ENCODE data around the gene PPM1N. TPM values are rescaled to one million over a fixed set of nuclear protein-coding genes. Genes with fewer than 3 reads are reported as not detected.
A peak's percentile ranks its signal among the peaks of the same experiment; 100 is the strongest.

PPM1N gene
- total and polyA plus RNA-seq, 11 donors = 0.23 to 2.7 (median 0.65) TPM; not detected in 5

DNA sequence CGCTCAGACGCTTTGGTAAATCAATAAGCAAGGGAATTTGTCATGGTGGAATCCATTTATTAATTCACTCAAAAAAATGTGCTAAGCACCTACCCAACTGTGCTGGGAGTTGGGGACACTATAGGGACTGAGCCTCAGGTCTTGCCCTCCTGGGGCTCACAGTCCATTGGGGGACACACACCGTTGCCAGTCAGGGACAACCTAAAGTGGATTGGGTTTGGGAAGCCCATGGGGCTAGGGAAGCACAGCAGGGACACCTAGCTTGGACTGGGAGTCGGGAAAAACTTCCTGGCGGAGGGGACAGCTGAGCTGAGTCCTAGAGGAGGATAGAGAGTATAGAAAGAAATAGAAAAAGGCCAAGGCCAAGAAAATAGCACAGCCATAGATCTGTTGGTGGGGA, 21.9 kb upstream of the PPM1N start:
- H3K4me3 ChIP-seq = no peak overlapping the region
- no peaks in the 10 kb centered on the region for H3K9me3 ChIP-seq
- TF ChIP-seq CTCF (IDR thresholded peaks at IDR 0.05) (no peak), POLR2A (IDR thresholded peaks at IDR 0.05) (no peak)
- ATAC-seq (no peak), DNase-seq (no peak)
- H3K27ac ChIP-seq = no peak overlapping the region
- 55 to 65% (median 60%) methylated on average over 5 of the region's 5 CpGs for WGBS, 4 donors
- H3K36me3 ChIP-seq = no peaks in the 10 kb centered on the region
- H3K27me3 ChIP-seq = peaks cover 0 to 17% (median 0%) of the 10 kb centered on the region in 9 donors
- intact Hi-C loops (cut with DNase I) = loop anchor here in 1 of 10 donors (10.0 kb wide), 1 partner anchor 52 kb away; the partner anchor contains the start of gene ERCC1
- peaks cover 0 to 28% (median 10%) of the 10 kb centered on the region in 12 donors for H3K4me1 ChIP-seq

DNA sequence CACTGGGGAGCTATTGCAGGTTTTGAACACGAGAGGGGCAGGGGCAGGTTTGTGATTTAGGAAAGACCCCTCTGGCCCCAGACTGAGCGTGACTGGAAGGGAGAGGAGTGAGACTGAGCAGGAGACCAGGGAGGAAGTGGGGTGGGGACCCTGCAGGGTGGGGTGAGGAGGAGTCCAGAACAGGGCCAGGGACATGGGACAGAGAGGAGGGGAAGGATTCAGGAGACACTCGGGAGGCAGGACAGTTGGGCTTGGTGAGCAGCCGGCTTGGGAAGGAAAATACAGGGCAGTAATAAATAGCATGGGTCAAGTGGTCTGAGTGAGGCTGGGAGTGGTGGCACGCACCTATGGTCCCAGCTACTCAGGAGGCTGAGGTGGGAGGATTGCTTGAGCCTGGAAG, 21.1 kb upstream of the PPM1N start:
- no peak for TF ChIP-seq CTCF (IDR thresholded peaks at IDR 0.05)
- no peak for TF ChIP-seq POLR2A (IDR thresholded peaks at IDR 0.05)
- ATAC-seq = no peak
- H3K27me3 ChIP-seq = peaks cover 0 to 17% (median 0%) of the 10 kb centered on the region in 9 donors
- whole genome bisulfite sequencing, 4 donors = 32 to 35% (median 34%) methylated on average over 5 of the region's 5 CpGs
- no peaks in the 10 kb centered on the region for H3K9me3 ChIP-seq
- intact Hi-C loops (cut with DNase I) = loop anchor here in 1 of 10 donors (10.0 kb wide), 1 partner anchor 52 kb away; the partner anchor contains the start of gene ERCC1
- no peak for DNase-seq
- peaks cover 0 to 28% (median 10%) of the 10 kb centered on the region in 12 donors for H3K4me1 ChIP-seq
- H3K4me3 ChIP-seq = no peak overlapping the region
- H3K36me3 ChIP-seq = no peaks in the 10 kb centered on the region
- no peak overlapping the region for H3K27ac ChIP-seq

DNA sequence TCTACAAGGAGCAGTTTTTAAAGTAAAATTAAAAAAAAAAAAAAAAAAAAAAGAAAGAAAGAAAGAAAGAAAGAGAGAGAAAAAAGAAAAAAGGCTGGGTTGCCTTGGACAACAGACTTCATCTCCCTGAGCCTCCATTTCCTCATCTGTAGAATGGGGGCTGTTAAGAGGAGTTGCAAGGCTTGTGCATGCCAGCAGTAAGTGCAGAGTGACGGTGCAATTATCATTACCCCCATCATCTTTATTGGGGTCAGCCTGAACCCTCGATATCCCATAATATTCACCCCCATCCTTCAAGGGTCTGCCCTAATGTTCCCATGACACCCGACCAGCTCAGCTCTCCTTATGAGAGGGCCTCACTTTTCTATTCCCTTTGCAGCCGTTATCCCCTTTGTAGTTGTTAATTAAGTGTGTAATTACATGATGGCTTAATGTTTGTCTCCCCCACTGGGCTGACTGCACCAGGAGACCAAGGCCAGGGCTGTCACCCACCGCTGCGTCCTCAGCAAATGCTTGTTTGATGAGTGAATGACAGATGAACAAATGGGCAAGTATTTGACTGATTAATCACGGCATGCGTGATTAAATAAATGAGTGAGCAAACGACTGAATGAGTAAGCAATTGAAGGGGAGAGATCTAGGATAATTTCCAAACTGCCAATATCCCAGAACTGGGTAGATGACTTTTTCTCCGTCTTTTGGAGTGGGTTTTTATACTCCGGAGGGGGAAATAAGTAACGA, 20.4 kb upstream of the PPM1N start:
- peak overlapping the region in 11 of 12 donors; percentile 39 to 68 (median 54) for H3K4me3 ChIP-seq
- H3K27me3 ChIP-seq = peaks cover 0 to 16% (median 0%) of the 10 kb centered on the region in 9 donors
- peak in 1 of 4 donors; percentile 2 for ATAC-seq

More for the DNA sequence above, 20.4 kb upstream of the PPM1N start:
- Histone ChIP-seq H3K4me1 (peaks cover 0 to 28% (median 9%) of the 10 kb centered on the region in 12 donors), H3K36me3 (no peaks in the 10 kb centered on the region), H3K9me3 (no peaks in the 10 kb centered on the region), H3K27ac (peak overlapping the region; percentile 91 to 99 (median 96))
- no peak for TF ChIP-seq CTCF (IDR thresholded peaks at IDR 0.05)
- TF ChIP-seq POLR2A (IDR thresholded peaks at IDR 0.05) = no peak
- DNase-seq = no peak
- intact Hi-C loops (cut with DNase I) = loop anchor here in 9 of 10 donors (1.0 to 10.0 kb wide), 4 partner anchors 39 to 53 kb away; partner anchors contain the start of gene ERCC1 (in 1 of the 9)
- 8 to 10% (median 9%) methylated on average over 12 of the region's 12 CpGs for WGBS, 4 donors
